ENCODE data around the gene PRORP.
"Not testable (repeated sequence)": the region's sequence is repeated elsewhere in the genome, so short reads cannot be mapped to it uniquely, and the experiment has no call there.

The PRORP gene

DNA sequence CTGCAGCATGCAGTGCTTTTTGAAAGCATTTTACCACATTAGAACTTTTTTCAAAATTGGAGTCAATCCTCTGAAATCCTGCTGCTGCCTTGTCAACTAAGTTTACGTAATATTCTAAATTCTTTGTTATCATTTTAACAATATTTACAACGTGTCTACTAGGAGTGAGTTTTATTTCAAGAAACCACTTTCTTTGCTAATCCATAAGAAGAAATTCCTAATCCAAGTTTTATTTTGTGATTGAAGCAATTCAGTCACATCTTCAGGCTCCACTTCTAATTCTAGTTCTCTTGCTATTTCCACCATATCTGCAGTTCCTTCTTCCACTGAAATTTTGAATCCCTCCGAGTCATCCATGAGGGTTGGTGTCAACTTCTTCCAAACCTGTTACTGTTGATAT is 25.4 kb downstream of the PRORP start:
- Histone ChIP-seq H3K79me2 (ENCODE audit: insufficient read depth, low read length) (no peaks in the 10 kb centered on the region), H3K27ac (ENCODE audit: low read depth, low read length, poor library complexity, severe bottlenecking) (no peak overlapping the region), H3F3A (ENCODE audit: insufficient read depth, low read length) (no peaks in the 10 kb centered on the region), H3K27me3 (ENCODE audit: insufficient read depth, low read length) (no peaks in the 10 kb centered on the region), H2AFZ (ENCODE audit: low read length) (no peak overlapping the region), H3K4me2 (ENCODE audit: low read length) (no peak overlapping the region), H3K36me3 (ENCODE audit: insufficient read depth, low read length) (peaks cover 18% of the 10 kb centered on the region), H3K4me3 (ENCODE audit: low read depth, low read length, poor library complexity, severe bottlenecking) (no peak overlapping the region), H3K9me3 (ENCODE audit: low read length) (no peaks in the 10 kb centered on the region), H3K4me1 (ENCODE audit: insufficient read depth, low read length, severe bottlenecking) (no peaks in the 10 kb centered on the region), H4K20me1 (ENCODE audit: insufficient read depth, low read length) (no peaks in the 10 kb centered on the region), H3K9ac (ENCODE audit: low read length) (no peak overlapping the region), H3K9me2 (ENCODE audit: low read depth, low read length) (no peaks in the 10 kb centered on the region)
- TF ChIP-seq EZH2 (IDR thresholded peaks at IDR 0.05; ENCODE audit: borderline replicate concordance, low read length), result no peak
- TF ChIP-seq, protein P1, sequence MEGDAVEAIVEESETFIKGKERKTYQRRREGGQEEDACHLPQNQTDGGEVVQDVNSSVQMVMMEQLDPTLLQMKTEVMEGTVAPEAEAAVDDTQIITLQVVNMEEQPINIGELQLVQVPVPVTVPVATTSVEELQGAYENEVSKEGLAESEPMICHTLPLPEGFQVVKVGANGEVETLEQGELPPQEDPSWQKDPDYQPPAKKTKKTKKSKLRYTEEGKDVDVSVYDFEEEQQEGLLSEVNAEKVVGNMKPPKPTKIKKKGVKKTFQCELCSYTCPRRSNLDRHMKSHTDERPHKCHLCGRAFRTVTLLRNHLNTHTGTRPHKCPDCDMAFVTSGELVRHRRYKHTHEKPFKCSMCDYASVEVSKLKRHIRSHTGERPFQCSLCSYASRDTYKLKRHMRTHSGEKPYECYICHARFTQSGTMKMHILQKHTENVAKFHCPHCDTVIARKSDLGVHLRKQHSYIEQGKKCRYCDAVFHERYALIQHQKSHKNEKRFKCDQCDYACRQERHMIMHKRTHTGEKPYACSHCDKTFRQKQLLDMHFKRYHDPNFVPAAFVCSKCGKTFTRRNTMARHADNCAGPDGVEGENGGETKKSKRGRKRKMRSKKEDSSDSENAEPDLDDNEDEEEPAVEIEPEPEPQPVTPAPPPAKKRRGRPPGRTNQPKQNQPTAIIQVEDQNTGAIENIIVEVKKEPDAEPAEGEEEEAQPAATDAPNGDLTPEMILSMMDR (IDR thresholded peaks at IDR 0.05; ENCODE audit: low read length), result no peak

DNA sequence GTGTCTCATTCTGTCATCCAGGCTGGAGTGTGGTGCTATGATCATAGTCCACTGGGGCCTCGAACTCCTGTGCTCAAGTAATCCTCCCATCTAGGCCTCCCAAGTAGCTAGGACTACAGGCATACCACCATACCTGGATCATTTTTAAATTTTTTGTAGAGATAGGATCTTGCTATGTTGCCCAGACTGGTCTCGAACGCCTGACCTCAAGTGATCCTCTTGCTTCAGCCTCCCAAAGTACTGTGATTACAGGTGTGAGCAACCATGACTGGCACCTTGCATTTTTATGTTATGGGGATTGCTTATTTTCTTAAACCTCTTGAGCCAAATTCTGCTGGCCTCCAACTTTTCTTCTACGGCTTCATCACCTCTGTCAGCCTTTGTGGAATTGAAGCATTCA is 26.9 kb downstream of the PRORP start:
- Histone ChIP-seq H3K4me1 (ENCODE audit: insufficient read depth, low read length, severe bottlenecking) (no peaks in the 10 kb centered on the region), H3K4me2 (ENCODE audit: low read length) (no peak overlapping the region), H3F3A (ENCODE audit: insufficient read depth, low read length) (no peaks in the 10 kb centered on the region), H3K9ac (ENCODE audit: low read length) (no peak overlapping the region), H3K27ac (ENCODE audit: low read depth, low read length, poor library complexity, severe bottlenecking) (no peak overlapping the region), H3K9me2 (ENCODE audit: low read depth, low read length) (no peaks in the 10 kb centered on the region), H2AFZ (ENCODE audit: low read length) (no peak overlapping the region), H4K20me1 (ENCODE audit: insufficient read depth, low read length) (no peaks in the 10 kb centered on the region), H3K36me3 (ENCODE audit: insufficient read depth, low read length) (peaks cover 18% of the 10 kb centered on the region), H3K9me3 (ENCODE audit: low read length) (no peaks in the 10 kb centered on the region), H3K27me3 (ENCODE audit: insufficient read depth, low read length) (no peaks in the 10 kb centered on the region), H3K4me3 (ENCODE audit: low read depth, low read length, poor library complexity, severe bottlenecking) (no peak overlapping the region), H3K79me2 (ENCODE audit: insufficient read depth, low read length) (no peaks in the 10 kb centered on the region)
- no peak for TF ChIP-seq EZH2 (IDR thresholded peaks at IDR 0.05; ENCODE audit: borderline replicate concordance, low read length)
- TF ChIP-seq, protein P1 (IDR thresholded peaks at IDR 0.05; ENCODE audit: low read length), result no peak

DNA sequence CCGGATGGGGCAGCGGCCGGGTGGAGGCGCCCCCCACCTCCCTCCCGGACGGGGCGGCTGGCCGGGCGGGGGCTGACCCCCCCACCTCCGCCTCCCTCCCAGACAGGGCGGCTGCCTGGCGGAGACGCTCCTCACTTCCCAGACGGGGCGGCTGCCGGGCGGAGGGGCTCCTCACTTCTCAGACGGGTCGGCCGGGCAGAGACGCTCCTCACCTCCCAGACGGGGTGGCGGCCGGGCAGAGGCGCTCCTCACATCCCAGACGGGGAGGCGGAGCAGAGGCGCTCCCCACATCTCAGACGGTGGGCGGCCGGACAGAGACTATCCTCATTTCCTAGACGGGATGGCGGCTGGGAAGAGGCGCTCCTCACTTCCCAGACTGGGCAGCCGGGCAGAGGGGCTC is 30.2 kb downstream of the PRORP start:
- not testable (repeated sequence) for H4K20me1 ChIP-seq (ENCODE audit: insufficient read depth, low read length); H3K27me3 ChIP-seq (ENCODE audit: insufficient read depth, low read length); H3K79me2 ChIP-seq (ENCODE audit: insufficient read depth, low read length); H2AFZ ChIP-seq (ENCODE audit: low read length); H3K9ac ChIP-seq (ENCODE audit: low read length); H3K9me3 ChIP-seq (ENCODE audit: low read length); H3K9me2 ChIP-seq (ENCODE audit: low read depth, low read length); H3K4me2 ChIP-seq (ENCODE audit: low read length); H3K27ac ChIP-seq (ENCODE audit: low read depth, low read length, poor library complexity, severe bottlenecking); H3F3A ChIP-seq (ENCODE audit: insufficient read depth, low read length); H3K4me3 ChIP-seq (ENCODE audit: low read depth, low read length, poor library complexity, severe bottlenecking); H3K36me3 ChIP-seq (ENCODE audit: insufficient read depth, low read length)
- H3K4me1 ChIP-seq (ENCODE audit: insufficient read depth, low read length, severe bottlenecking), result peaks cover 16% of the 10 kb centered on the region

DNA sequence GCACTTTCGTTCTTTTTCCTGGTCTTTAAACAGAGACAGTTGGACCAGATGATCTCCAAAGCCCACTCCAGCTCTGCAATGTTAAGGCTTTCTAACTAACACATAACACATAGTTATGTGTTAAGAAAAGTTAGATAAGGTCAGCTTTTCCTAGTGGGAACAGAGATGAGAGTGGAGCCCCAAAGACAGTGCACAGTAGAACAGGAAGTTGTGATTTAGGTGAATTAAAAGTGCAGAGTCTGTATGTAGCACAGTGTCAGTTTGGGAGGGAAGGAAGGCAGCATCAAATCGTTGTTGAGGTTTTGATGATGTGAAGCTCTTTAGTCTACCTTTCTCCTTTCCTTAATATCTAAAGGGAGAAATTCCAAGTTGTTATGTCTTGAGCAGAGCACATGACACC is 31.7 kb downstream of the PRORP start:
- TF ChIP-seq EZH2 (IDR thresholded peaks at IDR 0.05; ENCODE audit: borderline replicate concordance, low read length), result no peak
- TF ChIP-seq, protein P1 (IDR thresholded peaks at IDR 0.05; ENCODE audit: low read length), result no peak
- H2AFZ ChIP-seq (ENCODE audit: low read length), result no peak overlapping the region
- no peaks in the 10 kb centered on the region for H4K20me1 ChIP-seq (ENCODE audit: insufficient read depth, low read length)
- H3K27ac ChIP-seq (ENCODE audit: low read depth, low read length, poor library complexity, severe bottlenecking), result no peak overlapping the region
- H3K4me1 ChIP-seq (ENCODE audit: insufficient read depth, low read length, severe bottlenecking), result peaks cover 16% of the 10 kb centered on the region
- no peak overlapping the region for H3K4me3 ChIP-seq (ENCODE audit: low read depth, low read length, poor library complexity, severe bottlenecking)
- no peaks in the 10 kb centered on the region for H3K9me2 ChIP-seq (ENCODE audit: low read depth, low read length)
- no peaks in the 10 kb centered on the region for H3K9me3 ChIP-seq (ENCODE audit: low read length)
- H3K36me3 ChIP-seq (ENCODE audit: insufficient read depth, low read length), result peaks cover 6% of the 10 kb centered on the region
- no peak overlapping the region for H3K9ac ChIP-seq (ENCODE audit: low read length)
- H3K4me2 ChIP-seq (ENCODE audit: low read length), result no peak overlapping the region
- no peaks in the 10 kb centered on the region for H3F3A ChIP-seq (ENCODE audit: insufficient read depth, low read length)
- no peaks in the 10 kb centered on the region for H3K27me3 ChIP-seq (ENCODE audit: insufficient read depth, low read length)
- no peaks in the 10 kb centered on the region for H3K79me2 ChIP-seq (ENCODE audit: insufficient read depth, low read length)

Measured in OCI-LY1 (cell line).